ENCODE data around the gene EVA1A.
"Not testable (repeated sequence)": the region's sequence is repeated elsewhere in the genome, so short reads cannot be mapped to it uniquely, and the experiment has no call there.

The EVA1A gene

GRCh38 chr2:75480971-75481836, 79.5 kb downstream of the EVA1A start:
- no peak for DNase-seq

GRCh38 chr2:75477696-75478095, 83.0 kb downstream of the EVA1A start:
- DNase-seq, result not testable (repeated sequence)

- DNase-seq, result no peak
Observed at GRCh38 chr2:75476761-75477160, 84.0 kb downstream of the EVA1A start.

DNA sequence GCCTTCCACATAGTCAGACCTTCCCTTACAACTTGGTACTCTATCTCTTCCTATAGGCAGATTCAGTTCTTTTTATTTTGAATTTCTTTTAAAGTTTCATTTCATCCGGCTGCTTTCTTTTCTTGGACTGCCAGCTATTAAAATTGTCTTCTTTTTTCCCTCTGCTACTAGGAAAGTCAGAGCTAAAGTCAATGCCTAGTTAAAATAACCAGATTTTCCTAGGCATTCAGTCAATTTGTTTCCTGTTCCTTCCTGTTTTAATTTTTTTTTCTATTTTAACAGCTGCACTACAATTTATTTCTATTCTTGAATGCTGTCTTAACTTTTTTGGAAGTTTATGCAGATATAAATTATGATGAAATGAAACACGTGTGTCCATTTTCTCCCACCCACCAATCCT, 84.8 kb downstream of the EVA1A start:
- no peak for DNase-seq

DNA sequence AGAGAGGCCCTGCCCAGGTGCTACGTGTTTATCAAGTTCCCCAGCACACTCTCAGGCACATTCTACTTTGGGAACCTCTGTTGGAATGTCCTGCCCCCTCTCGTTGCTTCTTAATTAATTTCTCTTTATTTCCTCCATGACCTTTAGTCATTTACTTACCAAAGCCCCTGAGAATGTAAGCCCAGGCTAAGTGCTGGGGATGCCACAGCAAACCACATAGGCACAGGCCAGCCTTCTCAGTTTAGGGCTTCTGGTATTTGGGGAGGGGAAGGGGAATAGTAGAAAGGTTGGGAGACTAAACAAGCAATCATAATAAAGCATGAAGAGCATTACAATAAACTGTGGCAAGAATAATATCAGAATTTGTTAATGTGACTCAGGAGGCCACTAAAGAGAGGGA, 85.7 kb downstream of the EVA1A start:
- no peak for DNase-seq

DNA sequence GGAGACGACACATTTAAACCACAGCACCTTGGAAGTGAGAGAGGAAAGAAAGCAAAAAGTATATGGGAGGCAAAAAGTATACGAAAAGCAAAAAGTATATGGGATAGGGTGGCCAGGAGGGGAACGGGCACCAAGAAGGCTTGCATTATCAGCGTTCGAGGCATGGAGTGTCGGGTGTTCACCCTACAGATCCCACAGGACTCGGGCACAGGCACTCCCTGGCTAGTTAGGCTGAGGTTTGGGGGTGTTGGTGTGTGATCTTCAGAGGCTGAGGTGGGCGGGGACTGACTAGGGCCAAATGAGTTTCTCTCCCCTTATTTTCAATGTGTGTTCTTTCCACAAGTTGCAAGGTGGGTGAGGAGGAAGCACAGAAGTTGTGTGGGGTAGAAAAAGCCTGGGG, 86.6 kb downstream of the EVA1A start:
- DNase-seq, result no peak

DNA sequence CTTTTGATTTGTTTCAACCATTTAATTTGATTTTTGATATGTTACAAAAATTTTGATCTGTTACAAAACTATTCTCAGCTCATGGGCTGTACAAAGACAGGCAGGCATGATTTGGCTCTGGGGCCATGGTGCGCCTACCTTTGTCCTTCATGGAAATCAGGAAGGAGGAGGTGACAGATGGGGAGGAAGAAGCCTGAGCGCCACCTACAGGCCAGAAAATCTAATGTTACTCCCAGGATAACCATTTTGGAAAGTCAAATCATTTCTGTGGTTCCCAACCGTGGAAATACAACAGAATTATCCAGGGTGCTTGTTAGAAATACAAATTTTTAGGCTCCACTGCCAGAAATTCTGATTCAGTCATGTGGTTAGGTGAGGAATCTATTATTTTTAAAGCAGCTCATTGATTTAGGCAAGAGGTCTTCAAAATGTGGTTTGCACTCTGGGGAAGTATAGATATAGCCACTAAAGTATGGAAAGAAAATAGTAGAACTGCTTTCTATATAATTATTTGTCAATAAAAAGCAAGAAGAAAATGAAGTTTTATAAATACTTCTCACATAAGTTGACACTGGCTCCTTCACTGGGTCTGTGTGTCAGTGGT, 93.9 kb downstream of the EVA1A start:
- DNase-seq, result no peak

- DNase-seq, result no peak
Observed at GRCh38 chr2:75465317-75465984, 95.3 kb downstream of the EVA1A start.

- DNase-seq, result no peak
Observed at GRCh38 chr2:75464348-75464946, 96.3 kb downstream of the EVA1A start.

DNA sequence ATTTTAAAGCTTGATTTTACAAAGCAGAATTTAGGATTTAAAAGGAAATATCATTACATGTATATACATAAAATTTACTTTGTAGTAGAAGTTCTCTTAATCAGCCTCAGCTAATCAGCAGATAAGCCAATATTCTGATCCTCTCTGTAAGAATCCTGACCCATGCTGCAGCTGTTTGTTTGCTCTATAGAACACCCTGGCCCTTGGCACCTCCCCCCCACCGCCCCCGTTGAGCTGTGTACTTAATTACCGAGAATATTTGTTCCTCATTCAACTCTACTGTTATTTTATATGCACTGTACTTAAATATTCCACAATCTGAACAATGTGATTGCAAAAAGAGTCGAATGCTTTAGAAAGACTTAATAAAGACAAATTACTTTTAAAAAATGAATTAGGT, 98.0 kb downstream of the EVA1A start:
- DNase-seq, result no peak

DNA sequence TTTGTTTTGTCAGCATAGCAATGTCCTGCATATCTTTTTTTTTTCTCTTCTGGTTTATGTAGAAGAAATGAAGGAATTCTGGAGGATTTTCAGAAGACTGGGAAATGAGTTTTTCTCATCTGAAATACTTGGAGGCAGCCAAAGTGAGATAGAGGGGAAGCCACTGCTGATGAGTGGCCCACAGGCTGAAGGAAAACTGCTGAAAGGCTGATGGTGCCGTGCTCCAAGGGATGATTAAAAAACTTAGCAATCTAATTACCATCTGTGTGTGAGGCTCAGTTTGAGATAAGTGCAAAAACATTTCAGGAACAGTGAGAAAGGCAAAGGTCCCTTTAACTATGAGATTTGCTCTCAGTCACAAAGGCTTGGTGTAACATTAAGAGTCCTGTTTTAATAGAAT, 98.5 kb downstream of the EVA1A start:
- DNase-seq, result no peak

- DNase-seq, result no peak
Observed at GRCh38 chr2:75460630-75461029, 100.1 kb downstream of the EVA1A start.

GRCh38 chr2:75459565-75460310, 101.0 kb downstream of the EVA1A start:
- DNase-seq, result no peak

- no peak for DNase-seq
Observed at GRCh38 chr2:75458201-75458600, 102.5 kb downstream of the EVA1A start.

DNA sequence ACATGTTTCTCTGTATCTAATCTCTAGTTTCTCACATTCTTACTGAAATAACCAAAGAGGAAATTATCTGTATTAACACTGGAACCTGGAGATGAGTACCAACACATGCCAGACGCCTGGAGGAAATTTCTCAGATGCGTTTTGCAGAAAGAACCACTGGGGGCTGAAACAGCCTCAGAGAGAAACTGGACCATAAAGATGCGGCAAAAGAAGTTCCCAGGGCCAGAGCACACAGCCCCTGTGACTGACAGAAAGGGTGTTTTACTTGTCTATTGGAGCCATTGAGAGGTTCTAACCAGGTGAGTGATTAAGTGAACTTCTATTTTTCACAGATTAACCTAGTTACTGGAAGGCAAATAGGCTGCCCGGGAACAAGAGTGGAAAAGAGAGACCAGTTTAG, 103.9 kb downstream of the EVA1A start:
- DNase-seq, result no peak

DNA sequence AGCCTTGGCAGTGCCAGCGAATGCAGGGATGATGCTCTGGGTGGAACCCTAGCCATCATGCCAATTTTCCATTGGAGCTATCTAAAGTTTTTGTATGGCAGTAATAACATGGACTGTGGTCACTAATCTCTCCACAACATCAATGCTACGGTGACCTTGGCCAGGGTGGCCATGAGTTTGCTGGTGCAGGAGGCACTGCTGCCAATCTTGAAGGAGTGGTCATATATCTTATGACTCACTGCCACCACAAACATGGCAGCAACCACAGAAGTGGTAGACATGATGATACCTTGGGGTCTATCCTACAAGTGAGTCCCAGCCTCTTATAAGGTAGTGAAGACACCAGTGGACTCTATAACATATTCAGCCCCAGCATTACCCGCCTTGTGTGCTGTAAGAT, 104.6 kb downstream of the EVA1A start:
- no peak for DNase-seq

- no peak for DNase-seq
Observed at GRCh38 chr2:75454241-75454620, 106.5 kb downstream of the EVA1A start.

DNA sequence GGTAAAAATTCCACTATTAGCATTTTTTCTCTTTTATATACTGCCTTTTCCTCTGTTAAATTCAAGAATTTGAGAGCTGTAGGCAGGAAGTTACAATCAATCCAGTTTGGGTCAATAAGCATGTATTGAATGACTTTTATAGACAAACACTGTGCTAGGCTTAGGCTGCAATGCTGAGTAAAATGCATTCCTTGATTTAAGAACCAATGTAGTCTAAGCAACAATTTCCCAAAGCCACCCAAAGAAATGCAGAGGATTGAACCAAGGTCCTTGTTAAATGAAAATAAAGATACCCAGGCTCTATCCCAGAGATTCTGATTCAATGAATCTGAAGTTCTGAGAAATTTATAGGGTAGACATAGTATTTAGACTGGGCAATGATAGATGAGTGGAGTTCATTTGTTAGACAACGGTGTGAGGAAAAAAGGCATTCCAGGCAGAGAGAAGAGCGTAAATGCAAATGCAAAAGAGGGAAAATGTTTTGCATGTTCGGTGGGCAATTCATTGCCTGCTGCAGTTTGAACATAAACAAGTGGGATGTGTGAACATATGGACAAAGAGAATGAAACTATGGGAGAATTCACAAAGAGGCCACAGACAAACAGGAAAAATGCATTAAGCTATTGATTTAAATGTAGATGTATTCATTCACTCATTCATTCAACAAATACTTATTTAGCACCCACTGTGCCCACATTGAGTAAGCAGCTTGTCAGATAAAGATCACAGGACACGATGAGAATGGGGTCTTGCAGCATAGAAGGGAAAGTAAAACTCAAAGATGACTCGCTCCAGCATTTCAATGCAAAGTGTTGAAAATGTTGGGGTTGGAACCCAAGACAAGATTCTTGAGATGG, 107.1 kb downstream of the EVA1A start:
- no peak for DNase-seq

DNA sequence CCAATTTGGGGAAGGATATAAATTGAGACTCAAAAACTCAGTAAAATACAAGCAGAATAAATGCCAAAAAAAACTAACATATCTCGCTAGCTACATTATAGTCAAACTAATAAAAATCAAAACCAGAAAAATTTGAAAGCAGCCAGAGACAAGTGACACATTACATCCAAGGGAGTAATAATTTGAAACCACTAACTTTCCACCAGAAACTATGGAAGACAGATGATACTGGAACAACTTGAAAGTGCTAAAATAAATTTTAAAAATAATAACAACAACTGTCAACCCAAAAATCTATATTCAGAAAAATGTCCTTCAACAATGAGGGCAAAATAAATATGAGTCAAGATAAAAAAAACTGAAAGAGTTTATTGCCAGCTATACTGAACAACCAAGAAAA, 110.7 kb downstream of the EVA1A start:
- no peak for DNase-seq

DNA sequence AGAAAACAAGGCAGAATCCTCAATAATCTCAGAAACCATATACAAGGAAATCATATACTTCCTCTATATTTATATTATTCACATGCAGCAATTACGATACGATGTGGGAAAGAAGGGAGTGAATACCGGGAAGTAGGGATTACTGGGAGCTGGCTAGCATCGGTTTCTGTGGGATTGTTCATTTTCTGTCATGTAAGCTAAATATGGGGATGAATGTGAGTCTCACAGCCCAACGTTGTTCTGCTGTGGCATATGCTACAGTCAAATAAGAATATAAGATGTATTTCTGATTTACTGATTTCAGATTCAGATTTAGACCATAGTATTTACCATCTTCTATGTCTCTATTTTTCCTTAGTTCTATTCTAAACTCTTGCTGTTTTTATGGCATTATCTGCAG, 113.6 kb downstream of the EVA1A start:
- DNase-seq, result no peak

All from central memory CD4-positive, alpha-beta T cell (primary cell).